GM10248 (cell line): Measurements from ENCODE around the gene GCK.

Experiments
- CTCF ChIA-PET: fragments of 300-600 bp; sonication (Branson Sonifier 250); formaldehyde crosslinking; extraction: SDS; loops from one replicate; lab custom pipeline; 2021; ENCODE audit warnings: antibody characterized with exemption; lab: Yijun Ruan, JAX
- POLR2A ChIA-PET: fragments of 350-650 bp; sonication (Branson Sonifier 250); formaldehyde crosslinking; extraction: SDS; loops from one replicate; lab custom pipeline; 2020; ENCODE audit warnings: antibody characterized with exemption; lab: Yijun Ruan, JAX
- DNase-seq: peaks from one replicate; pipeline ENCODE4 v3.0.0; 2012; ENCODE audit errors: extremely low spot score
- TF ChIP-seq, protein P1 (sequence below): IDR thresholded peaks from 2 replicates; pipeline ENCODE4 v1.5.1; 2012; ENCODE audit warnings: mild to moderate bottlenecking, low read depth; ENCODE audit errors: extremely low read depth, missing control alignments, control extremely low read depth

GCK gene

DNA sequence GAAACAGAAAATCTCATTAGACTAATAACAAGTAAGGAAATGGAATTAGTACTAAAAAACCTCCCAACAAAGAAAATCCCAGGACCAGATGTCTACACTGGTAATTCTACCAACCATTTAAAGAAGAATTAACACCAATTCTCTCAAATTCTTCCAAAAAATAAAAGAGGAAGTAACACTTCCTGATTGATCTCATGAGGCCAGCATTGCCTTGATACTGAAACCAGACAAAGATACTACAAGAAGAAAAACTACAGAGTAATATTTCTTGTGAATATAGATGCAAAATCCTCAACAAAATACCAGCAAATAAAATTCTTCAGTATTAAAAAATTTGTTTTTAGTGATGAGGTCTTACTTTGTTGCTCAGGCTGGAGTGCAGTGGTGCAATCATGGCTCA is 21.3 kb downstream of the GCK start:
- ChIA-PET POLR2A (no interaction called here), CTCF (no interaction called here)
- TF ChIP-seq, protein P1, sequence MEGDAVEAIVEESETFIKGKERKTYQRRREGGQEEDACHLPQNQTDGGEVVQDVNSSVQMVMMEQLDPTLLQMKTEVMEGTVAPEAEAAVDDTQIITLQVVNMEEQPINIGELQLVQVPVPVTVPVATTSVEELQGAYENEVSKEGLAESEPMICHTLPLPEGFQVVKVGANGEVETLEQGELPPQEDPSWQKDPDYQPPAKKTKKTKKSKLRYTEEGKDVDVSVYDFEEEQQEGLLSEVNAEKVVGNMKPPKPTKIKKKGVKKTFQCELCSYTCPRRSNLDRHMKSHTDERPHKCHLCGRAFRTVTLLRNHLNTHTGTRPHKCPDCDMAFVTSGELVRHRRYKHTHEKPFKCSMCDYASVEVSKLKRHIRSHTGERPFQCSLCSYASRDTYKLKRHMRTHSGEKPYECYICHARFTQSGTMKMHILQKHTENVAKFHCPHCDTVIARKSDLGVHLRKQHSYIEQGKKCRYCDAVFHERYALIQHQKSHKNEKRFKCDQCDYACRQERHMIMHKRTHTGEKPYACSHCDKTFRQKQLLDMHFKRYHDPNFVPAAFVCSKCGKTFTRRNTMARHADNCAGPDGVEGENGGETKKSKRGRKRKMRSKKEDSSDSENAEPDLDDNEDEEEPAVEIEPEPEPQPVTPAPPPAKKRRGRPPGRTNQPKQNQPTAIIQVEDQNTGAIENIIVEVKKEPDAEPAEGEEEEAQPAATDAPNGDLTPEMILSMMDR = no peak
- DNase-seq = no peak

DNA sequence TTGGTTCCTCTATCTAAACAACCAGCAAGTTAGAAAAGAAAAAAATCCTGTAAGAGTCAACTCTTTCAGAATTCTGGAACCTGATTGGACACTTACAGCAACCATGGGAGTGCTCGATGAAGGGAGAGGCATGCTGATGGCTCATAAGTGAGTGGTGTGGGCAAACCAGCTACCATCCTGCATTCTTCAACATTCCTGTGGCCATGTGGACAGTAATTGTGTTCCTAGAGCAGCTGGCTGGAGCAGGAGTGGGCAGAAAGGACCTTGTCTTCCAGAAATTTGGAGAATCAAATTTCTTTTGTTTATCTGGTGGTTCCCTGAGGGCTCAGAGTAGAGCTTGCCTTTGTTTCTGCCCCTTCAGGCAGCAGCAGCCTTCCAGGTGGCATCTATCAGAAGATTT is 25.6 kb downstream of the GCK start:
- TF ChIP-seq, protein P1 = no peak
- CTCF ChIA-PET = interaction anchor here (1.4 to 1.9 kb wide), 3 partner anchors 11 to 23 kb away, joined by 3 to 7 read pairs (median 4); no protein-coding TSS in a partner anchor
- POLR2A ChIA-PET = no interaction called here
- no peak for DNase-seq

- POLR2A ChIA-PET = no interaction called here
- TF ChIP-seq, protein P1 = no peak
- DNase-seq = no peak
- CTCF ChIA-PET = interaction anchor here (1.4 to 1.9 kb wide), 2 partner anchors 10 to 16 kb away, joined by 4 to 7 read pairs; no protein-coding TSS in a partner anchor
Measured at GRCh38 chr7:44162785-44163395, 26.3 kb downstream of the GCK start.

GRCh38 chr7:44162179-44162578 is 27.1 kb downstream of the GCK start:
- POLR2A ChIA-PET = no interaction called here
- no peak for DNase-seq
- CTCF ChIA-PET = interaction anchor here (1.4 kb wide), 1 partner anchor 9 kb away, joined by 4 read pairs; no protein-coding TSS in a partner anchor
- TF ChIP-seq, protein P1 = no peak

GRCh38 chr7:44161371-44161770 is 27.9 kb downstream of the GCK start:
- TF ChIP-seq, protein P1 = no peak
- POLR2A ChIA-PET = no interaction called here
- CTCF ChIA-PET = no interaction called here

DNA sequence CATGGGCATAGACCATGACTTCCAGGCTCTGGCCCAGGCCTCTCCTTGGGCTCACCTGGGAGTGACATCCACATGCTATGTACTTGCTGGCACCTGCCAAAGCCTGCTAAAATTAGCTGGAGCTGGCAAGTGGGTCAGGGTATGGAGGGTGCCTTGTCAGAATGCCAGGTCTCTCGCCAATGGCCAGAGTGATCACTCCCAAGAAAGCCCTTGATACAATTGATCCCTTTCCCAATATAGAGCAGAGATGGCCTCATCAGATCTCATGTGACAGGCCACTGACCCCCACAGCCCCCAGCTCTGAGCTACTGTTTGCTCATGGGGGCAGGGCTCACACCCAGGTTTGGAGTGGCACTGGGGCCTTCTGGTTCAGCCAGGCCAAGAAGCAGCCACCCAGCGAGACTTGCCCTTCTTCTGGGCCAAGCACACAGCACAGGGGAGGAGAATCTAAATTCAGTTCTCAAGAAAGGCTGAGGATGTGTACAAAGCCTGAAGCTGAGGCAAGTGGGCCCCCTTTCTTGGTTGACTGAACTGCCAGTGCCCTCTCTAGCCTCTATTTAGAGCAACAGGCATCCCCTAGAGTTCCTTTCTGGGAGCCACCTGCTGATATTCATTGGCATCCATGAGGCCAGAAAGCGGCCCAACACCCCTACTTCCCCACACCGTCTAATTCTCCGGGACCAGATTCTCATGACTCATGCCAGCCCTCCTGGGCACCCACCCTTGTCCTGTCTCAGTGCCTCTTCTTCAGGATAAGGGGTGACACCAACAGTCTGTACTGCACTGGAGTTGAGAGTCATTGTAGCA is 29.2 kb downstream of the GCK start:
- CTCF ChIA-PET = no interaction called here
- no peak for DNase-seq
- TF ChIP-seq, protein P1 = no peak
- POLR2A ChIA-PET = no interaction called here

More at GRCh38 chr7:44161371-44161770, 27.9 kb downstream of the GCK start:
- no peak for DNase-seq
